Measurements from ENCODE around the gene UCMA. TPM values are rescaled to one million over a fixed set of nuclear protein-coding genes. Genes with fewer than 3 reads are reported as not detected.

UCMA gene
- total RNA-seq, 4 donors from 2014 or later: not detected

DNA sequence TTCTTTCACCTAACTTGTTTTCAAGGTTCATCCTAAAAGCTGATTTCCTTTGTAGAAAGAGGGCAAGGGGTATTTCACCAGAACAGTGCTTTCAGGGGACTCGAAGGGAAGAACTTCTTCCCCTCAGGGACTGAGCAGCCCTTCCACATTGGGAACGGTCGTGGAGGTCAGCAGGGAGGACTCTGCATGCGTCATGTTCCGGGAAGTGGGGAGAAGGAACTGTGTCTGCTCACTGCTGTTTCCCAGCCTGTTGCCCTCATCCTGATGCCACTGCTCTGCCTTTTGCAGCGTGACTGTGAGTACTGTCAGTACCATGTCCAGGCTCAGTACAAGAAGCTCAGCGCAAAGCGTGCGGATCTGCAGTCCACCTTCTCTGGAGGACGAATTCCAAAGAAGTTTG, 45.6 kb downstream of the UCMA start:
- no peak overlapping the region for H3K4me3 ChIP-seq
- no peaks in the 10 kb centered on the region for H3K4me1 ChIP-seq
- 95% methylated on average over 10 of the region's 10 CpGs; no CpG with 5 or more reads in 1 of the 2 donors for WGBS, 2 donors (ENCODE audit: low coverage in 1 of 2)
- H3K27me3 ChIP-seq: no peaks in the 10 kb centered on the region
- in situ Hi-C loops (cut with MboI; ENCODE audit: low pct_ligation_motif_present in 1 of 4, low pct_unique_long_range_greater_than_20kb in 1 of 4, low sequenced_read_pairs in 3 of 4): no loop called here
- intact Hi-C loops (cut with DNase I; ENCODE audit: low total_unique reads): no loop called here
- TF ChIP-seq EP300 (IDR thresholded peaks at IDR 0.05; ENCODE audit: low read depth) (no peak), CTCF (IDR thresholded peaks at IDR 0.05) (no peak)
- H3K36me3 ChIP-seq: no peaks in the 10 kb centered on the region
- H3K27ac ChIP-seq: no peak overlapping the region
- no peaks in the 10 kb centered on the region for H3K9me3 ChIP-seq
- no peak for DNase-seq

DNA sequence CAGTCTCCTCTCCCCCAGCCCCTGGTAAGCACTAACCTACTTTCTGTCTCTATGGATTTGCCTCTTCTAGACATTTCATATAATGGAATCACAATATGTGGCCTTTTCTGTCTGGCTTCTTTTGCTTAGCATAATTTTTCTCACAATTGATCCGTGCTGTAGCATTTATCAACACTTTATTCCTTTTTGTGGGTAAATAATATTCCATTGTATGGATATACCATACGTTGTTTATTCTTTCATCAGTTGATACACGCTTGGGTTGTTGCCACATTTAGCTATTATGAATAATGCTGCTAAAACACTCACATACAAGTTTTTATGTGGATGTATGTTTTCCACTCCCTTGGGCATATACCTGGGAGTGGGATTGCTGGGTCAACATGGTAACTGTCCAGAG, 47.0 kb downstream of the UCMA start:
- Histone ChIP-seq H3K36me3 (no peaks in the 10 kb centered on the region), H3K9me3 (no peaks in the 10 kb centered on the region), H3K27me3 (no peaks in the 10 kb centered on the region), H3K4me3 (no peak overlapping the region), H3K4me1 (no peaks in the 10 kb centered on the region), H3K27ac (no peak overlapping the region)
- in situ Hi-C loops (cut with MboI; ENCODE audit: low pct_ligation_motif_present in 1 of 4, low pct_unique_long_range_greater_than_20kb in 1 of 4, low sequenced_read_pairs in 3 of 4): no loop called here
- DNase-seq: no peak
- intact Hi-C loops (cut with DNase I; ENCODE audit: low total_unique reads): no loop called here
- 97 to 100% methylated on average over 3 of the region's 3 CpGs for WGBS, 2 donors (ENCODE audit: low coverage in 1 of 2)
- no peak for TF ChIP-seq POLR2A (IDR thresholded peaks at IDR 0.05)
- no peak for TF ChIP-seq EP300 (IDR thresholded peaks at IDR 0.05; ENCODE audit: low read depth)
- no peak for TF ChIP-seq CTCF (IDR thresholded peaks at IDR 0.05)

- in situ Hi-C loops (cut with MboI; ENCODE audit: low pct_ligation_motif_present in 1 of 4, low pct_unique_long_range_greater_than_20kb in 1 of 4, low sequenced_read_pairs in 3 of 4): no loop called here
- no peak for TF ChIP-seq CTCF (IDR thresholded peaks at IDR 0.05)
- no peak for TF ChIP-seq POLR2A (IDR thresholded peaks at IDR 0.05)
- no peak for TF ChIP-seq POLR2AphosphoS5 (IDR thresholded peaks at IDR 0.05)
- no peak for TF ChIP-seq EP300 (IDR thresholded peaks at IDR 0.05; ENCODE audit: low read depth)
- no peaks in the 10 kb centered on the region for H3K9me3 ChIP-seq
- peak overlapping the region in 1 of 4 donors; percentile 34 for H3K27ac ChIP-seq
- H3K27me3 ChIP-seq: no peaks in the 10 kb centered on the region
- DNase-seq: no peak
- no peaks in the 10 kb centered on the region for H3K36me3 ChIP-seq
- 80 to 94% methylated on average over 1 to 4 of the region's 5 CpGs for WGBS, 2 donors (ENCODE audit: low coverage in 1 of 2)
- no peak overlapping the region for H3K4me3 ChIP-seq
- intact Hi-C loops (cut with DNase I; ENCODE audit: low total_unique reads): no loop called here
- no peaks in the 10 kb centered on the region for H3K4me1 ChIP-seq
Observed at GRCh38 chr10:13184730-13185514, 49.3 kb downstream of the UCMA start.

DNA sequence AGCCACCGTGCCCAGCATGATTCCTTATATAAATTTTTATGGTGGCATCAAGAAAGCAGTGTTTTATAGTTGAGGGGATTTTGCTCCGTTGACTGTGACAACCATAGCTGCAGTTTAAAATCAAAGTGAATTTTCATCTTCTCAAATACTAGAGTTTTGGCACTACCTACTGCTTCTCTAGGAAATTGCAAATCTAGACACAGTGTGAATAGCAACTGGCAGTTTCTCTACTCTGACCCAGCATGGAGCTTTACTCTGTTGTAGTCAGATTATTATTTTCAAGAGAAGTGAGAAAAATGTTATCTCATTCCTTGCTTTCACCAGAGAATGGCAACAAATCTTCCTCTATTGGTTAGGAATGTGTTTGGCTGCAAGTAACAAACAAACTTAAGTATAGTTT, 49.9 kb downstream of the UCMA start:
- no peak for DNase-seq
- TF ChIP-seq POLR2A (IDR thresholded peaks at IDR 0.05): no peak
- TF ChIP-seq POLR2AphosphoS5 (IDR thresholded peaks at IDR 0.05): no peak
- TF ChIP-seq EP300 (IDR thresholded peaks at IDR 0.05; ENCODE audit: low read depth): no peak
- TF ChIP-seq CTCF (IDR thresholded peaks at IDR 0.05): no peak
- Histone ChIP-seq H3K9me3 (no peaks in the 10 kb centered on the region), H3K36me3 (no peaks in the 10 kb centered on the region), H3K27ac (no peak overlapping the region), H3K4me3 (no peak overlapping the region), H3K4me1 (no peaks in the 10 kb centered on the region), H3K27me3 (no peaks in the 10 kb centered on the region)
- in situ Hi-C loops (cut with MboI; ENCODE audit: low pct_ligation_motif_present in 1 of 4, low pct_unique_long_range_greater_than_20kb in 1 of 4, low sequenced_read_pairs in 3 of 4) (no loop called here), intact Hi-C loops (cut with DNase I; ENCODE audit: low total_unique reads) (no loop called here)
- WGBS, 2 donors (ENCODE audit: low coverage in 1 of 2): 76 to 90% methylated on average over 2 of the region's 2 CpGs
